H1 (cell line): ENCODE data around the gene ILF3. TPM values are rescaled to one million over a fixed set of nuclear protein-coding genes. Genes with fewer than 3 reads are reported as not detected.

Experiments
- CTCF ChIA-PET: fragments of 300-600 bp; sonication (Branson Sonifier 250); formaldehyde crosslinking; loops from one replicate; lab custom pipeline; 2021; ENCODE audit not compliant: partially characterized antibody; lab: Charles Lee
- POLR2A ChIA-PET: fragments of 300-600 bp; sonication (Branson Sonifier 250); formaldehyde crosslinking; loops from one replicate; lab custom pipeline; 2021; ENCODE audit warnings: inconsistent platforms; ENCODE audit not compliant: partially characterized antibody; lab: Charles Lee
- DNase-seq, 2 experiments: peaks; one replicate each; pipeline versions ENCODE4 v3.0.0 to v3.0.0-alpha.2; 2010 to 2022; ENCODE audit warnings: low spot score in 2 of 2, low read depth in 1 of 2, mixed read lengths in 1 of 2
- FAIRE-seq: peaks from 2 replicates; lab custom pipeline; 2011; peaks lifted over from hg19 to GRCh38; lab: Jason Lieb, UNC
- H2AFZ ChIP-seq: 2 replicates; pipeline ENCODE4 v1.8.1; 2012; ENCODE audit warnings: low read length, inconsistent platforms
- H2AK5ac ChIP-seq: 2 replicates; pipeline ENCODE4 v1.6.1; 2013; ENCODE audit warnings: low read depth, low read length
- H2BK120ac ChIP-seq: replicated peaks from 2 replicates; pipeline ENCODE3; 2013; ENCODE audit warnings: low read depth, low read length, inconsistent platforms
- H2BK12ac ChIP-seq: 2 replicates; pipeline ENCODE4 v1.6.1; 2013; ENCODE audit warnings: low read depth, low read length
- H2BK15ac ChIP-seq: 2 replicates; pipeline ENCODE4 v1.6.1; 2013; ENCODE audit warnings: low read length
- H2BK20ac ChIP-seq: 2 replicates; pipeline ENCODE4 v1.6.1; 2013; ENCODE audit warnings: low read length
- H2BK5ac ChIP-seq: 2 replicates; pipeline ENCODE4 v1.6.1; 2013; ENCODE audit warnings: low read depth, low read length
- H3K14ac ChIP-seq: 2 replicates; pipeline ENCODE4 v1.6.1; 2013; ENCODE audit warnings: inconsistent platforms; ENCODE audit not compliant: insufficient read length
- H3K18ac ChIP-seq: 2 replicates; pipeline ENCODE4 v1.6.1; 2013; ENCODE audit warnings: low read length; ENCODE audit errors: extremely low read depth
- H3K23ac ChIP-seq: 2 replicates; pipeline ENCODE4 v1.6.1; 2013; ENCODE audit warnings: inconsistent platforms; ENCODE audit not compliant: insufficient read length
- H3K23me2 ChIP-seq: 2 replicates; pipeline ENCODE4 v1.6.1; 2013; ENCODE audit warnings: low read depth, low read length
- H3K27ac ChIP-seq: 2 replicates; pipeline ENCODE4 v1.6.1; 2011; ENCODE audit warnings: low read depth, low read length, inconsistent platforms
- H3K27me3 ChIP-seq, 4 experiments: replicated peaks in 1 of 4; 1 replicate in 1 of 4; 2 replicates in 3 of 4; pipeline versions ENCODE4 v1.6.1 to v1.8.1; 2011 to 2013; ENCODE audit warnings: low read length in 3 of 4, mild to moderate bottlenecking in 3 of 4, inconsistent platforms in 2 of 4, mixed read lengths in 2 of 4, moderate library complexity in 1 of 4; ENCODE audit not compliant: control insufficient read depth in 3 of 4, insufficient read depth in 3 of 4; ENCODE audit errors: extremely low read depth in 1 of 4
- H3K36me3 ChIP-seq, 4 experiments: 2 replicates each; pipeline versions ENCODE4 v1.6.1 to v1.8.1; 2011 to 2013; ENCODE audit warnings: mild to moderate bottlenecking in 4 of 4, low read length in 3 of 4, moderate library complexity in 2 of 4, control low read depth in 1 of 4, inconsistent platforms in 1 of 4; ENCODE audit not compliant: insufficient read depth in 4 of 4, control insufficient read depth in 2 of 4
- H3K4ac ChIP-seq: replicated peaks from 2 replicates; pipeline ENCODE3; 2013; ENCODE audit warnings: low read length, low read depth, mixed read lengths, inconsistent platforms; ENCODE audit not compliant: insufficient read length
- H3K4me1 ChIP-seq, 4 experiments: replicated peaks in 1 of 4; 1 replicate in 1 of 4; 2 replicates in 3 of 4; pipeline versions ENCODE4 v1.6.1 to v1.8.1; 2011 to 2013; ENCODE audit warnings: low read length in 3 of 4, inconsistent platforms in 2 of 4, mixed read lengths in 1 of 4; ENCODE audit not compliant: insufficient read depth in 4 of 4, control insufficient read depth in 3 of 4
- H3K4me2 ChIP-seq, 2 experiments: 2 replicates each; pipeline versions ENCODE4 v1.6.1 to v1.8.1; 2011 to 2013; ENCODE audit warnings: low read depth in 2 of 2, low read length in 2 of 2, control low read depth in 1 of 2, inconsistent platforms in 1 of 2, mild to moderate bottlenecking in 1 of 2; ENCODE audit not compliant: insufficient read depth in 1 of 2
- H3K4me3 ChIP-seq, 4 experiments: fragments of 200-600, 300-600 bp in 1 of 4; sonication (generic), shearing (Covaris generic), sonication (Bioruptor Twin) in 1 of 4; 2 replicates each; pipeline versions ENCODE4 v1.5.1 to v1.8.1; 2011 to 2016; ENCODE audit warnings: low read length in 4 of 4, low read depth in 3 of 4, control low read depth in 2 of 4, inconsistent platforms in 2 of 4, mild to moderate bottlenecking in 2 of 4, mixed read lengths in 1 of 4, moderate library complexity in 1 of 4; ENCODE audit not compliant: insufficient read depth in 2 of 4; ENCODE audit errors: extremely low read depth in 1 of 4
- H3K56ac ChIP-seq: replicated peaks from 2 replicates; pipeline ENCODE3; 2013; ENCODE audit warnings: low read depth, mild to moderate bottlenecking, mixed read lengths, low read length, inconsistent platforms; ENCODE audit not compliant: insufficient read length
- H3K79me1 ChIP-seq: 2 replicates; pipeline ENCODE4 v1.6.1; 2013; ENCODE audit warnings: low read depth, low read length, control low read depth
- H3K79me2 ChIP-seq, 2 experiments: 2 replicates each; pipeline versions ENCODE4 v1.6.1 to v1.8.1; 2012 to 2013; ENCODE audit warnings: low read length in 2 of 2, mild to moderate bottlenecking in 2 of 2, inconsistent platforms in 1 of 2; ENCODE audit not compliant: insufficient read depth in 2 of 2, control insufficient read depth in 1 of 2
- H3K9ac ChIP-seq, 4 experiments: replicated peaks in 1 of 4; 1 replicate in 1 of 4; 2 replicates in 3 of 4; pipeline versions ENCODE4 v1.6.1 to v1.8.1; 2011 to 2013; ENCODE audit warnings: low read depth in 3 of 4, low read length in 3 of 4, control low read depth in 2 of 4, mild to moderate bottlenecking in 2 of 4, moderate library complexity in 2 of 4, inconsistent platforms in 1 of 4; ENCODE audit errors: extremely low read depth in 1 of 4
- H3K9me3 ChIP-seq, 2 experiments: 2 replicates each; pipeline versions ENCODE4 v1.6.1 to v1.8.1; 2012 to 2013; ENCODE audit warnings: mild to moderate bottlenecking in 2 of 2, moderate library complexity in 2 of 2, control low read depth in 1 of 2, inconsistent platforms in 1 of 2, low read depth in 1 of 2, low read length in 1 of 2, mixed read lengths in 1 of 2; ENCODE audit not compliant: insufficient read depth in 2 of 2
- H4K20me1 ChIP-seq, 2 experiments: replicated peaks in 1 of 2; 2 replicates each; pipeline versions ENCODE3 to v1.8.1; 2011 to 2013; ENCODE audit warnings: inconsistent platforms in 2 of 2, low read length in 2 of 2, mild to moderate bottlenecking in 1 of 2; ENCODE audit not compliant: insufficient read depth in 2 of 2, control insufficient read depth in 1 of 2
- H4K5ac ChIP-seq: 2 replicates; pipeline ENCODE4 v1.6.1; 2013; ENCODE audit warnings: low read length, low read depth, mixed read lengths, inconsistent platforms; ENCODE audit not compliant: insufficient read length
- H4K8ac ChIP-seq: 2 replicates; pipeline ENCODE4 v1.8.0; 2013; ENCODE audit warnings: mild to moderate bottlenecking, moderate library complexity, low read length, inconsistent platforms; ENCODE audit not compliant: insufficient read depth; ENCODE audit errors: extremely low read depth
- H4K91ac ChIP-seq: replicated peaks from 2 replicates; pipeline ENCODE3; 2013; ENCODE audit warnings: low read length, mixed read lengths, inconsistent platforms; ENCODE audit not compliant: insufficient read length
- ASH2L ChIP-seq: fragments of 200-600, 300-600 bp; sonication (generic); IDR thresholded peaks from one replicate; pipeline ENCODE4 v1.7.1; 2017; ENCODE audit warnings: low read length
- BRCA1 ChIP-seq: IDR thresholded peaks from 2 replicates; pipeline ENCODE4 v1.6.1; 2012; ENCODE audit warnings: low read depth, low read length, improper control_type of control experiment
- HDAC2 ChIP-seq, 2 experiments: fragments of 300-600 bp in 1 of 2; sonication (generic) in 1 of 2; IDR thresholded peaks; 2 replicates each; pipeline ENCODE4 v1.6.1; 2011 to 2012; ENCODE audit warnings: low read depth in 2 of 2, low read length in 2 of 2, mild to moderate bottlenecking in 2 of 2, moderate library complexity in 2 of 2, borderline replicate concordance in 1 of 2, inconsistent platforms in 1 of 2
- MAFK ChIP-seq: IDR thresholded peaks from 2 replicates; pipeline ENCODE4 v1.6.1; 2012; ENCODE audit warnings: low read depth, mild to moderate bottlenecking, improper control_type of control experiment, low read length
- PHF8 ChIP-seq: fragments of 200-600 bp; sonication (generic); conservative IDR thresholded peaks from 2 replicates; pipeline ENCODE4 v1.7.1; 2012; ENCODE audit warnings: low read depth, mild to moderate bottlenecking, inconsistent platforms, low read length, moderate library complexity
- WGBS, 2 experiments: shearing (Covaris generic) in 1 of 2; methylation state at CpG; one replicate each; pipeline versions ENCODE4 v1.1.6 to v1.1.7; 2013 to 2015; ENCODE audit warnings: low lambda C conversion rate in 2 of 2, mixed read lengths in 2 of 2, inconsistent platforms in 1 of 2, low coverage in 1 of 2, missing lambda C conversion rate in 1 of 2; ENCODE audit not compliant: insufficient replicate concordance in 2 of 2, insufficient coverage in 1 of 2, insufficient read length in 1 of 2; ENCODE audit errors: extremely low coverage in 1 of 2, missing lambda C conversion rate in 1 of 2; 5-methylcytosine and 5-hydroxymethylcytosine counted together
- polyA plus RNA-seq, 7 experiments: library from polyadenylated mRNA; depleted of rRNA in 3 of 7; stranded (reverse) in 5 of 7; unstranded in 2 of 7; fragments of >200 nt in 5 of 7; fragments of 200-250 nt in 2 of 7; gene quantifications; 1 replicate in 5 of 7; 2 replicates in 1 of 7; 4 replicates in 1 of 7; pipeline versions ENCODE4 v1.2.1 to v1.2.3, GENCODE V29; 2011 to 2013; ENCODE audit warnings: missing spikeins in 2 of 7, mixed read lengths in 2 of 7
- total RNA-seq: library from RNA; stranded (reverse); fragmentation: NEBNext Ultra II Directional; extraction: Animal tissue kit (Norgen Biotek cat#: 25700); gene quantifications from 2 replicates; pipeline ENCODE4 v1.2.1, GENCODE V29; 2021

The ILF3 gene
- total and polyA plus RNA-seq, 2 of the 8 experiments (the other 6 are each of a cell fraction or from before 2014, with no cell fraction given), result 291 to 695 TPM

DNA sequence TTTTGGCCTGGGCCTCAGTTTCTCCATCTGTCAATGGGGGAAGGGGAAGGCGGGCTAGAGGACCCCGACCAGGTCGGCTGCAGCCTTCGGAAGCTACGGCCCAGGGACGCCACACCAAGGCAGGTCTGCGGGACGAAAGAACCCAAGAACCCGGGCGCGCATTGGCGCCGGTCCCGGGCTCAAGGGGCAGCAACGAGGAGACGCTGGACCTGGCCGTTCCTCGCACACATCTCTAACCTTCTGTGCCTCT, 739 bp upstream of the ILF3 start:
- peak overlapping the region; percentile 73 to 86 for H3K4me2 ChIP-seq
- TF ChIP-seq HDAC2 (IDR thresholded peaks at IDR 0.05; ENCODE audit: borderline replicate concordance in 1 of 2, low read depth in 2 of 2, low read length in 2 of 2) (peak in 1 of 2 experiments; percentile 58; a peak in 1 of 4 replicates), BRCA1 (peak; percentile 1; the same call in 1 of the 2 replicates), ASH2L (peak; percentile 54), MAFK (no peak), PHF8 (peak; percentile 84)
- TF ChIP-seq, all 59 proteins: peak for 4
- no peaks in the 10 kb centered on the region; the same call in 1 of the 2 replicates for H3K79me1 ChIP-seq
- H3K23ac ChIP-seq, result no peak overlapping the region
- peak overlapping the region; percentile 91 for H2AK5ac ChIP-seq
- H3K18ac ChIP-seq, result peak overlapping the region; percentile 84
- no peak overlapping the region for H2BK120ac ChIP-seq
- peaks cover 35 to 52% of the 10 kb centered on the region in 2 experiments for H3K79me2 ChIP-seq
- no peaks in the 10 kb centered on the region for H3K27me3 ChIP-seq
- no peak overlapping the region for H3K14ac ChIP-seq
- H3K4me1 ChIP-seq, result 0 out of 7 replicates have a peak, but pooled peaks cover 0 to 2% (median 0%) of the 10 kb centered on the region in 4 experiments
- FAIRE-seq (no peak), DNase-seq (no peak)
- H3K4me3 ChIP-seq, result peak overlapping the region; percentile 98 to 100 (median 99)
- peak overlapping the region; percentile 76; the same call in 1 of the 2 replicates for H2BK15ac ChIP-seq
- CTCF ChIA-PET, result interaction anchor here (2.3 to 14.2 kb wide), 2 partner anchors 10 to 71 kb away, joined by 14 to 267 read pairs; no protein-coding TSS in a partner anchor
- H4K91ac ChIP-seq, result peak overlapping the region; percentile 71
- H3K27ac ChIP-seq, result peak overlapping the region; percentile 98
- H3K23me2 ChIP-seq, result peaks cover 13% of the 10 kb centered on the region
- peak overlapping the region; percentile 77 for H4K5ac ChIP-seq
- H2BK12ac ChIP-seq, result peak overlapping the region; percentile 87; the same call in 1 of the 2 replicates
- 1% methylated on average over 15 of the region's 18 CpGs; no CpG with 5 or more reads in 1 of the 2 experiments for WGBS, 2 experiments
- H4K8ac ChIP-seq, result peak overlapping the region; percentile 100
- peak overlapping the region; percentile 97 for H2BK5ac ChIP-seq
- no peak overlapping the region for H2AFZ ChIP-seq
- peak overlapping the region; percentile 87 for H3K56ac ChIP-seq
- H3K9ac ChIP-seq, result peak overlapping the region; percentile 97 to 99 (median 99)
- H2BK20ac ChIP-seq, result no peak overlapping the region
- H4K20me1 ChIP-seq, result peaks cover 7 to 18% of the 10 kb centered on the region in 2 experiments
- H3K4ac ChIP-seq, result peak overlapping the region; percentile 47
- H3K9me3 ChIP-seq, result no peaks in the 10 kb centered on the region
- POLR2A ChIA-PET, result interaction anchor here (0.7 to 59.0 kb wide), 11 partner anchors 9 to 84 kb away, joined by 3 to 1874 read pairs (median 4); partner anchors contain the start of genes CDKN2D, DNM2 and QTRT1
- H3K36me3 ChIP-seq, result peaks cover 7 to 33% (median 12%) of the 10 kb centered on the region in 4 experiments; a peak in 6 of 8 replicates
